ENCODE measurements around the gene B4GALT3. TPM values are rescaled to one million over a fixed set of nuclear protein-coding genes. Genes with fewer than 3 reads are reported as not detected.
A peak's percentile ranks its signal among the peaks of the same experiment; 100 is the strongest.

Gene B4GALT3
- total and polyA plus RNA-seq, 9 of the 15 experiments (the other 6 are each of a cell fraction or from before 2014, with no cell fraction given), result 31.2 to 103 (median 46.1) TPM

DNA sequence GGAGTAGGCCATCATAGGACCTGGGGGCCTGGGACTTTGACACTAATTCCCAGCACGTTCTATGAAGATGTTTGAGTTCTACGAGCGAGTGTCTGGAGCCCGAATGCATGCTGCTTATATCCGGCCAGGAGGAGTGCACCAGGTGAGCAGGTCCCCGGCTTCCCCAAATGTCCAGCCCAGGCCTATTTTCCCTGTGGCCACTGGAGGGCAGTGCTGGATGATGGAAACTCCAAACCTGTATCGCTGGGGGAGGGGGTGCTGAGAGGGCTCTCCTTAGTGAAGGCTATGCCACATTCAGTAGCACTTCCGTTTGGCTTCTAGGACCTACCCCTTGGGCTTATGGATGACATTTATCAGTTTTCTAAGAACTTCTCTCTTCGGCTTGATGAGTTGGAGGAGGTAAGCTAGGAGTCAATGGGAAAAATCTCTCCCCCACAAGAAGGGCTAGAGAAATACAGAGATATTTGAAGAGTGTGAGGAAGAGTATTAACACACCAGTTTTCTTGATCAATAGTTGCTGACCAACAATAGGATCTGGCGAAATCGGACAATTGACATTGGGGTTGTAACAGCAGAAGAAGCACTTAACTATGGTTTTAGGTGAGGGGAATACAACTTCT lies 32.6 kb upstream of the B4GALT3 start:
- FAIRE-seq (peak; percentile 92), ATAC-seq (peak; percentile 99), DNase-seq (ENCODE audit: extremely low read depth in 1 of 4, low spot score in 3 of 4) (peak; percentile 86 to 89 (median 86))
- Histone ChIP-seq H2AFZ (ENCODE audit: low read depth, low read length) (no peak overlapping the region), H3K4me2 (ENCODE audit: insufficient read depth, low read length) (no peak overlapping the region), H3K9me1 (ENCODE audit: control insufficient read depth, insufficient read depth, low read length) (peaks cover 3% of the 10 kb centered on the region), H3K36me3 (ENCODE audit: control insufficient read depth, insufficient read depth, low read length) (peaks cover 90% of the 10 kb centered on the region), H4K20me1 (replicated peaks; ENCODE audit: control insufficient read depth, insufficient read depth, low read length) (0 out of 2 replicates have a peak, but pooled peaks cover 8% of the 10 kb centered on the region), H3K79me2 (ENCODE audit: control insufficient read depth, insufficient read depth, low read length) (no peaks in the 10 kb centered on the region), H3K27me3 (ENCODE audit: control insufficient read depth in 2 of 2, insufficient read depth in 2 of 2, low read length in 2 of 2) (no peaks in the 10 kb centered on the region), H3K9me3 (replicated peaks; ENCODE audit: control insufficient read depth, insufficient read depth, low read depth, low read length) (no peaks in the 10 kb centered on the region), H3K9ac (ENCODE audit: insufficient read depth in 1 of 2, low read depth in 2 of 2, low read length in 2 of 2) (0 out of 4 replicates have a peak overlapping the region, but pooled peaks of 1 of the 2 experiments have one; percentile 10), H3K4me1 (replicated peaks in 1 of 2; ENCODE audit: control insufficient read depth in 2 of 2, insufficient read depth in 2 of 2, low read length in 2 of 2) (peaks cover 3 to 4% of the 10 kb centered on the region in 2 experiments; a peak in 1 of 5 replicates), H3K27ac (ENCODE audit: extremely low read depth, low read depth, low read length) (no peak overlapping the region), H3K4me3 (no peak overlapping the region)
- no TSS peak for BruUV-seq (replicated peaks)
- intact Hi-C loops (cut with micrococcal nuclease), result loop anchor here (1.0 kb wide), 2 partner anchors 15 to 18 kb away; no protein-coding TSS in a partner anchor
- 24% methylated on average over 11 of the region's 11 CpGs for WGBS (ENCODE audit: insufficient coverage, low coverage, missing lambda C conversion rate)
- ChIA-PET CTCF (ENCODE audit: low intra/inter-chr PET ratio) (interaction anchor here (0.6 to 2.6 kb wide), 7 partner anchors 15 to 828 kb away, joined by 3 to 10 read pairs (median 3); no protein-coding TSS in a partner anchor), POLR2A (interaction anchor here (0.6 to 1.6 kb wide), 3 partner anchors 10 to 380 kb away, joined by 3 to 6 read pairs (median 3); no protein-coding TSS in a partner anchor)
- in situ Hi-C loops (cut with MboI), result no loop called here
- TF ChIP-seq STAG1 (CRISPR knock-in tag; IDR thresholded peaks at IDR 0.05; ENCODE audit: borderline replicate concordance) (peak; percentile 77), CBFA2T3 (IDR thresholded peaks at IDR 0.05) (no peak), KDM1A (IDR thresholded peaks at IDR 0.05) (peak in 1 of 2 experiments; percentile 30; a peak in 1 of 4 replicates), YY1 (IDR thresholded peaks at IDR 0.05; ENCODE audit: borderline replicate concordance in 1 of 3, control insufficient read depth in 1 of 3, extremely low read depth in 1 of 3, insufficient read depth in 3 of 3, insufficient read length in 1 of 3, insufficient replicate concordance in 2 of 3, low read depth in 1 of 3, low read length in 2 of 3) (peak in 1 of 3 experiments; percentile 13), ATF7 (IDR thresholded peaks at IDR 0.05) (peak; percentile 44; the same call in 1 of the 2 replicates), ZNF253 (CRISPR knock-in tag; conservative IDR thresholded peaks at IDR 0.05) (no peak), THRAP3 (IDR thresholded peaks at IDR 0.05; ENCODE audit: borderline replicate concordance) (no peak), NR2C2 (CRISPR knock-in tag; IDR thresholded peaks at IDR 0.05) (no peak), NR2C2 (tag; IDR thresholded peaks at IDR 0.05) (no peak), XRCC5 (IDR thresholded peaks at IDR 0.05; ENCODE audit: low read depth, low read length) (peak; percentile 83; the same call in 1 of the 2 replicates)
- TF ChIP-seq, protein P1, sequence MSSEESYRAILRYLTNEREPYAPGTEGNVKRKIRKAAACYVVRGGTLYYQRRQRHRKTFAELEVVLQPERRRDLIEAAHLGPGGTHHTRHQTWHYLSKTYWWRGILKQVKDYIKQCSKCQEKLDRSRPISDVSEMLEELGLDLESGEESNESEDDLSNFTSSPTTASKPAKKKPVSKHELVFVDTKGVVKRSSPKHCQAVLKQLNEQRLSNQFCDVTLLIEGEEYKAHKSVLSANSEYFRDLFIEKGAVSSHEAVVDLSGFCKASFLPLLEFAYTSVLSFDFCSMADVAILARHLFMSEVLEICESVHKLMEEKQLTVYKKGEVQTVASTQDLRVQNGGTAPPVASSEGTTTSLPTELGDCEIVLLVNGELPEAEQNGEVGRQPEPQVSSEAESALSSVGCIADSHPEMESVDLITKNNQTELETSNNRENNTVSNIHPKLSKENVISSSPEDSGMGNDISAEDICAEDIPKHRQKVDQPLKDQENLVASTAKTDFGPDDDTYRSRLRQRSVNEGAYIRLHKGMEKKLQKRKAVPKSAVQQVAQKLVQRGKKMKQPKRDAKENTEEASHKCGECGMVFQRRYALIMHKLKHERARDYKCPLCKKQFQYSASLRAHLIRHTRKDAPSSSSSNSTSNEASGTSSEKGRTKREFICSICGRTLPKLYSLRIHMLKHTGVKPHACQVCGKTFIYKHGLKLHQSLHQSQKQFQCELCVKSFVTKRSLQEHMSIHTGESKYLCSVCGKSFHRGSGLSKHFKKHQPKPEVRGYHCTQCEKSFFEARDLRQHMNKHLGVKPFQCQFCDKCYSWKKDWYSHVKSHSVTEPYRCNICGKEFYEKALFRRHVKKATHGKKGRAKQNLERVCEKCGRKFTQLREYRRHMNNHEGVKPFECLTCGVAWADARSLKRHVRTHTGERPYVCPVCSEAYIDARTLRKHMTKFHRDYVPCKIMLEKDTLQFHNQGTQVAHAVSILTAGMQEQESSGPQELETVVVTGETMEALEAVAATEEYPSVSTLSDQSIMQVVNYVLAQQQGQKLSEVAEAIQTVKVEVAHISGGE (CRISPR knock-in tag; IDR thresholded peaks at IDR 0.05), result peak in 2 of 3 experiments; percentile 53 to 81; a peak in 2 of 6 replicates

Data from K562 (cell line).